ENCODE measurements around the gene POLE3. TPM values are rescaled to one million over a fixed set of nuclear protein-coding genes. Genes with fewer than 3 reads are reported as not detected.

The POLE3 gene
- total and polyA plus RNA-seq, 2 donors (not counting 3 experiments of a cell fraction or from before 2014, with no cell fraction given): 53.8 to 68.6 TPM

DNA sequence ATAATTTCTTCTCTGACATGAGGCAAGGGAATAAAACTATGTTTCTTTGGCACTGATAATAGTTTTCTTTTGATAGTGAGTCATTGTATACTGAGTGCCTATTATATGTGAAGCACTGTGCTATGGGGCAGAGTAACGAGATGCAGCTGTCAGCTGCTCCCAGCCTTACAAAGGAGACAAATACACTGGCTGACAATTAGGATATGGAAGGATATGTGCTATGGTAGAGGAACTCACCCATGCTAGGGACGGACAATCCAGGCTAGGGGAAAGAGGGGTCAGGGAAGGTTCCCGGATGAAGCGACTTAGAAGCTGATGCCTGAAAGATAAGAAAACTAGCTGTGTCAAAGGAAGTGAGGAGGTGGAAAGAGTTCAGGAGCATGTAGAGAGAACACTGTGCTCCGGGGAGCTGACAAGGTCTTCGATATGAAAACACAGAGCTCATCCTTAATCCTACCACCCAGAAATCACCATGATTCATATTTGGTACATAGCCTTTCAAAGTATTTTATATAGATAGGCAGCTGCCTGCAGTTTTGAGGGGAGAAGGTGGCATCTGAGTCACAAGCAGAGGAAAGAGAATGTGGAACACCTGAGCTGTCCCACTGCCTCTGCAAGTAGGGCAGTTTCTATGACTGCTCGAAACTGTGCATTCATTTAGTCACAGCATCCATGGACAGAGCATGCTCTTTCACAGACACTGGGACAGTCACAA lies 49.0 kb downstream of the POLE3 start:
- TF ChIP-seq GATA2 (IDR thresholded peaks at IDR 0.05; ENCODE audit: insufficient read depth, insufficient read length, low read depth, low read length) (peak; percentile 54), EZH2 (IDR thresholded peaks at IDR 0.05; ENCODE audit: borderline replicate concordance, low read depth, low read length, severe bottlenecking) (no peak), MYC (IDR thresholded peaks at IDR 0.05; ENCODE audit: low read depth, low read length) (no peak), POLR2A (IDR thresholded peaks at IDR 0.05; ENCODE audit: low read depth, low read length) (no peak), POLR2AphosphoS5 (IDR thresholded peaks at IDR 0.05; ENCODE audit: insufficient read depth, low read depth, low read length) (no peak), MAX (IDR thresholded peaks at IDR 0.05; ENCODE audit: insufficient read depth, insufficient read length) (no peak), JUN (IDR thresholded peaks at IDR 0.05; ENCODE audit: borderline replicate concordance, insufficient read depth, insufficient read length, low read depth) (no peak), FOS (IDR thresholded peaks at IDR 0.05; ENCODE audit: borderline replicate concordance, insufficient read depth, low read length) (peak; percentile 6)
- TF ChIP-seq, protein P1, sequence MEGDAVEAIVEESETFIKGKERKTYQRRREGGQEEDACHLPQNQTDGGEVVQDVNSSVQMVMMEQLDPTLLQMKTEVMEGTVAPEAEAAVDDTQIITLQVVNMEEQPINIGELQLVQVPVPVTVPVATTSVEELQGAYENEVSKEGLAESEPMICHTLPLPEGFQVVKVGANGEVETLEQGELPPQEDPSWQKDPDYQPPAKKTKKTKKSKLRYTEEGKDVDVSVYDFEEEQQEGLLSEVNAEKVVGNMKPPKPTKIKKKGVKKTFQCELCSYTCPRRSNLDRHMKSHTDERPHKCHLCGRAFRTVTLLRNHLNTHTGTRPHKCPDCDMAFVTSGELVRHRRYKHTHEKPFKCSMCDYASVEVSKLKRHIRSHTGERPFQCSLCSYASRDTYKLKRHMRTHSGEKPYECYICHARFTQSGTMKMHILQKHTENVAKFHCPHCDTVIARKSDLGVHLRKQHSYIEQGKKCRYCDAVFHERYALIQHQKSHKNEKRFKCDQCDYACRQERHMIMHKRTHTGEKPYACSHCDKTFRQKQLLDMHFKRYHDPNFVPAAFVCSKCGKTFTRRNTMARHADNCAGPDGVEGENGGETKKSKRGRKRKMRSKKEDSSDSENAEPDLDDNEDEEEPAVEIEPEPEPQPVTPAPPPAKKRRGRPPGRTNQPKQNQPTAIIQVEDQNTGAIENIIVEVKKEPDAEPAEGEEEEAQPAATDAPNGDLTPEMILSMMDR (IDR thresholded peaks at IDR 0.05; ENCODE audit: extremely low read depth in 1 of 2, insufficient read depth in 1 of 2, low read depth in 1 of 2, low read length in 2 of 2): no peak
- ChIA-PET POLR2A (no interaction called here), CTCF (interaction anchor here (1.5 to 1.9 kb wide), 2 partner anchors 11 to 22 kb away, joined by 4 to 6 read pairs; partner anchors contain the start of gene WDR31)
- FAIRE-seq (no peak), DNase-seq (ENCODE audit: low read depth, low spot score) (peak; percentile 35)
- Histone ChIP-seq H2AFZ (ENCODE audit: low read depth, low read length) (no peak overlapping the region), H3K27me3 (ENCODE audit: control insufficient read depth in 2 of 2, insufficient read depth in 2 of 2, low read length in 2 of 2) (peaks cover 4 to 8% of the 10 kb centered on the region in 2 experiments), H4K20me1 (replicated peaks; ENCODE audit: control insufficient read depth, extremely low read depth, insufficient read depth, low read length) (no peaks in the 10 kb centered on the region), H3K4me2 (ENCODE audit: insufficient read depth, low read length) (no peak overlapping the region), H3K9ac (replicated peaks; ENCODE audit: extremely low read depth, insufficient read depth, low read length) (no peak overlapping the region), H3K4me1 (ENCODE audit: control insufficient read depth, extremely low read depth, insufficient read depth, low read length) (no peaks in the 10 kb centered on the region), H3K27ac (ENCODE audit: insufficient read depth, low read depth, low read length) (no peak overlapping the region), H3K4me3 (replicated peaks in 1 of 3; ENCODE audit: insufficient read depth in 1 of 3, low read depth in 1 of 3, low read length in 3 of 3) (no peak overlapping the region), H3K36me3 (ENCODE audit: control insufficient read depth in 2 of 2, extremely low read depth in 1 of 2, insufficient read depth in 2 of 2, low read length in 2 of 2) (no peaks in the 10 kb centered on the region), H3K9me3 (replicated peaks; ENCODE audit: control insufficient read depth, insufficient read depth, low read length) (no peaks in the 10 kb centered on the region), H3K79me2 (ENCODE audit: control insufficient read depth, insufficient read depth, low read length) (no peaks in the 10 kb centered on the region), H3K9me1 (replicated peaks; ENCODE audit: control insufficient read depth, extremely low read depth, insufficient read depth, low read length) (no peaks in the 10 kb centered on the region)
- dilution Hi-C loops (cut with MboI; ENCODE audit: extremely low pct_ligation_motif_present, low sequenced_read_pairs) (no loop called here), intact Hi-C loops (cut with micrococcal nuclease) (no loop called here)
- BruUV-seq (replicated peaks): no TSS peak
